ENCODE results near the gene PAWR. TPM values are rescaled to one million over a fixed set of nuclear protein-coding genes. Genes with fewer than 3 reads are reported as not detected.
"Not testable (repeated sequence)": the region's sequence is repeated elsewhere in the genome, so short reads cannot be mapped to it uniquely, and the experiment has no call there.

The PAWR gene
- total RNA-seq, 1 experiment from 2014 or later = 72.0 TPM

DNA sequence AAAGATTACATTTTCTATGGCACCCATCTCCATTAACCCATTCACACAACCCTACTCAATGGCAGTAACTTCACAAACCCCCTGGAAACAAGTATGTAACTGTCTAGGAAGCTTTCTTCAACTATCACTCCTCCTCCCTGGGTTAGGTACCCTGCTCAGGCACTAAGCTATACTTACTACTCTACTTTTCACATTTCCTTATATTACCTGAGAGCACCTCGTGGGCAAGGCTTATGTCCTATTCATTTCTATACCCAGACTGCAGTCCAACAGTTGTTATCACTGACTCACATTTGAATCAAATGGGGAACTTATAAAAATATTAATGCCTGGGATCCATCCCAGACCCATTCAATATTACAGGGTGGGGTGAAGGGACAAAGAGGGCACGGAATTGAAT, 4.6 kb downstream of the PAWR start:
- DNase-seq (ENCODE audit: low read depth) = no peak

DNA sequence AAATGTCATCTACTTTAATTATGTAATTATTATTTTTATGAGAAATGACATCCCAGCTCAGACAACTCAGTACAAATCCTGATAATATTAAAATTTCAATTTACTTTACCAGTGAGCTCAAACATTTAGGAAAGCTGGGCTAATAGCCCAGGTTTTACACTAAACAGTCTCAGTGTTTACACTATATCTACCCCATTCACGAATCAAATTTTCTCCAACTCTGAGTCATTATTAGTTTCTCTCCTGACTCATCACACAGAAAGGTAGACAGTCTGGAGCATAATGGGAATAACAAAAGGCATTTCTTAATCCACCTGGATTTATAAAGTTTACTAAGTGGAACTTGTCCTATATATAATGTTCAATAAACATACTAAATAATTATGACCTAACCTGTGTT, 5.7 kb downstream of the PAWR start:
- DNase-seq (ENCODE audit: low read depth) = peak; percentile 34

DNA sequence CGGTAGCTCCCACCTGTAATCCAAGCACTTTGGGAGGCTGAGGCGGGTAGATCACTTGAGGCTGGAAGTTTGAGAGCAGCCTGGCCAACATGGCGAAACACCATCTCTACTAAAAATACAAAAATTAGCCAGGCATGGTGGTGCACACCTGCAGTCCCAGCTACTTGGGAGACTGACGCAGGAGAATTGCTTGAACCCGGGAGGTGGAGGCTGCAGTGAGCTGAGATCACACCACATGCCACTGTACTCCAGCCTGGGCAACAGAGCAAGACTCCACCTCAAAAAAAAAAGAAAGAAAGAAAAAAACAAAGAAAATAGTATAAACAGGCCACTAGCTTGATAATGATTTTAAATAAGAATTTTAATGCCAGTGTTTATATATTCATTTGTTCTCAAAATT, 6.4 kb downstream of the PAWR start:
- not testable (repeated sequence) for DNase-seq (ENCODE audit: low read depth)

DNA sequence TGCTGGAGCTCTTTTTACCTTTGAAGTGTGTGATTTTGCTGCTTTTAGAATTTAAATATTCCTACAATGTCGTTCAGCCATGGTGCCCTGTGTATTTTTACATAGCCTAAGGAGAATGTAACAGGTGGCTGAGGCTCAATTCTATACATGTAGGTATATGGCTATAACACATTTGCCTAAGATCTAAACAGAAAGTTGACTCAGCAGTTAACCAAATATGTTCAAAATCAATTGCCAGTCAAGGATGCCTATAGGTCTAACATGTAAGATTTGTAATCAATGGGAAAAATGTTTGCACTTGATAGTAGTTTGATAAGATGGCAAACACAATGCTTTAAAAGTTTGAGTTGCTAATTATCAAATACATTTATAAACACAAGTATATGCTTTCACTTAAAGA, 8.2 kb downstream of the PAWR start:
- no peak for DNase-seq (ENCODE audit: low read depth)

DNA sequence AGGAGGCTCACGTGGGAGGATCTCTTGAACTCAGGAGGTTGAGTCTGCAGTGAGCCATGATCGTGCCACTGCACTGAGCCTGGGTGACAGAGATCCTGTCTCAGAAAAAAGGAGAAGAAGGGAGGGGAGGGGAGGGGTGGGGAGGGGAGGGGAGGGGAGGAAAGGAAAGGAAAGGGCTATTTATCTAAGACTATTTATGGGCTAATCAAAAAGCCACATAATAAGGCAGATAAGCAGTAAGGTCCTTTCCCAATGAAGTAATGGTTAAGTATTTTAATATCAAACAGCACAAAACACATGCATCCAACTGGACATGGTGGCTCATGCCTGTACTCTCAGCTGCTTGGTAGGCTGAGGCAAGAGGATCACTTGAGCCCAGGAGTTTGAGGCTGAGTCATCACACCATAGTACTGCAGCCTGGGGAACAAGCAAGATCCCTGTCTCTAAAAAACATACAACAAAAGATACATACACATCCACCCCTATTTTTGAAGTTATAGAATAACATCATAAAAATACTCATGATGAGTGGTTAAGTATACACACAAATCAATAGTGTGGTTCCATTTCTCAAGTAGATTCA, 9.7 kb downstream of the PAWR start:
- peak; percentile 58 for DNase-seq (ENCODE audit: low read depth)

DNA sequence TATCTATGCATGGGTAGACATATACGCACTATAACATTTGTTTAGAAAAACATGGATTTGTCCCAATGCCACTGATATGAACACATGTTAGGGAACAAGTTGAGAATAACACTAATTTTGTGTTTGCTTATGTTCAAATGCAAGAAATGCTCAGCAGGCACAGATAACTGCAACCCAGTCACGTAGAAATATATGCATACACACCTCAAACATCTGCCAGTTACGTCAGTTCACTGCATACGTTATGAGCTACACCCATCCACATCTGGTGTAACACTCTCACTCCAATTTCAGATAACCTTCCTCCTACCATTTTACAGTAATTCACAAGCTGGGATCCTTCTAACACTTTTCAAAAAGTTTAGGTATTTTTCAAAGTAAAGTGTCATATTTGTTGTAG, 10.7 kb downstream of the PAWR start:
- no peak for DNase-seq (ENCODE audit: low read depth)

DNA sequence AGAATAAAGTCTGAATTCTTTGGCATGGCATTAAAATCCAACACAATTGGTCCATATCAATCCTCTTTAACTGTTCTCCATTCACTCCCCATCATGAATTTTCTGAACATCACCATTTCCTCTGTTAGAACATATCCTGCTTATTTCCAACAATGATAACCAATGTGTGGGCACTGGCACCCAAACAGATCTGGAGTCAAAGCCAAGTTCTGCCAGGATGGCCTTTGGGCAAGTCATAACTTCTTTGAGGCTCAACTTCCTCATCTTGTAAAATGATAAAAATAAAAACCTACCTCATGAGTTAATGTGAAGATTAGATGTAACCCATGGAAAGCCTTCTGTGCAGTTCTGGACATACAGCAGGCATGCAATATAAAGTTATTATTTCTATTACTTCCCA, 12.5 kb downstream of the PAWR start:
- no peak for DNase-seq (ENCODE audit: low read depth)

DNA sequence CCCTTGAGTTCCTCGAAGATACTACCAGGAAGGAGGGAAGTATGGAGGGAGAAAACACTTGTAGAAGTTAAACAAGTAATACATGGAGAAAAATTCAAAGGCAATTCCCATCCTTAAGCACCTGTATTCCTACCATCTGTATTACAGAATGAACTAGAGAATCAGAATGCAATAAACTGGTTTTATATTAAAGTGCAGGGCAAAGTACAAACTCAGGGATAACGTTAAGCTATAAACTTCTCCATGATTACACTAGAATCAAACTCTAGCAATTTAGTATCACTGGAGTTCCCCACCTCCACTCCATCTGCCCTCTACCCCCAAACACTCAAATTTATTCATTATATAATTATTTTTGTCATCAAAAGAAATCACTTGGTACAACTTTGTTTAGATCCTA, 13.1 kb downstream of the PAWR start:
- no peak for DNase-seq (ENCODE audit: low read depth)

DNA sequence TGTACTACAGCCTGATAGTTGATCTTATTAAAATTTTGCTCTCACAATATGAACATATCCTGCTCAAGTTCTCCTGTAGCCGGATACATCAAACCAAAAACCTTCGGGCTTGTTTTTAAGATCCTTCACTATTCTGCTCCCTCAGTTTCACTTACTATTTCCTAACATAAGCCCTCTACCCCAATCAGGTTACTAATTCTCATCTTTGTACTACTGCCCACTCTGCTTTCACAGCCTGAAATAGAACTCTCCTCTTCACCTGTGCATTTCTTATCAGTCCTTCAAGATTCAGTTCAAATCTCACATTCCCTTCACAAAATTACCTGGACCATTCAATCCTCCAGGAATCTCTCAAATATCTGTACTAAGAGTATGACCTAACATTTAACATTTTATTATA, 14.2 kb downstream of the PAWR start:
- DNase-seq (ENCODE audit: low read depth) = no peak

DNA sequence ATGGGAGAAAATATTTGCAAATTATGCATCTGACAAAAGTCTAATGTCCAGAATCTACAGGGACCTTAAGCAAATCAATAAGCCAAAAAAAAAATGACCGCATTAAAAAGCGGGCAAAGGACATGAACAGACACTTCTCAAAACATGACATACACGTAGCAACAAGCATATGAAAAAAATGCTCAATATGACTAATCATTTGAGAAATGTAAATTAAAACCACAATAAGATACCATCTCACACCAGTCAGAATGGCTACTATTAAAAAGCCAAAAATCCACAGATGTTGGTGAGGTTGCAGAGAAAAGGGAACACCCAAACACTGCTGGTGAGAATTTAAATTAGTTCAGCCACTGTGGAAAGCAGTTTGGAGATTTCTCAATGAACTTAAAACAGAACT, 16.1 kb downstream of the PAWR start:
- DNase-seq (ENCODE audit: low read depth) = peak; percentile 18

DNA sequence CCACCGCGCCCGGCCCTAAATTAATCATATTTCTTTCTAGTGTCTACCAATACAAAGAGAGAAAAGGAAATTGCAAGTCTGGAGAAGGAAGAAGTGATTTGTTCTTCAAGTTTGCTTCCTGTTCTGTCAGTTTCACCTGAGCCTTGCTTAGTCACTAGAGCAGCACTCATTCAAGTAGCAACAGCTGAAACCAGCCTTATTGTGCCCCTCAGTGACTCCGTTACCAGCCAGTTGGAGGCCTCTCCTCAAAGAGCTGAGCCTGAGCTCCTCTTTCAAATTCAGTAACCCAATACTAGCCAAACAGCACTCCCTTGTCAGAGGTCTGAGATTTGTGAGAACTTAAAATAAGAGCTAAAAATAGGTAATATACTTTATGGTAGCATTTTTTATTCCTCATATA, 17.4 kb downstream of the PAWR start:
- DNase-seq (ENCODE audit: low read depth) = no peak

DNA sequence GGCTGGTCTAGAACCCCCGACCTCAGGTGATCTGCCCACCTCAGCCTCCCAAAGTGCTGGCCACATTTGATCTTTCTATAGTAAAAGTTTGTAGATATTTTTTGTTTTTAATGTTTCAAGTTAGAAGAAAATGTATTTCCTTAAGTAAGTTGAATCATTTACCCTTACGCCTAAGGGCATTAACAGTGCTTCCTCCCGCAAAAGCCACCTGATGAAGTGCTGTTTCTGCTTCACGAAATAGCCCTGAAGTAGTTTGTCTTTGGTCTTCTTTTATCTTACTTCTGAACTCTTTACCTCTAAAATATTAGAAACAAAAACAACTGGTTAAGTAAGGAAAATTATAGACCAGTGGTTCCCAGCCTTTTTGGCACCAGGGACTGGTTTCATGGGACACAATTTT, 22.7 kb downstream of the PAWR start:
- no peak for DNase-seq (ENCODE audit: low read depth)

DNA sequence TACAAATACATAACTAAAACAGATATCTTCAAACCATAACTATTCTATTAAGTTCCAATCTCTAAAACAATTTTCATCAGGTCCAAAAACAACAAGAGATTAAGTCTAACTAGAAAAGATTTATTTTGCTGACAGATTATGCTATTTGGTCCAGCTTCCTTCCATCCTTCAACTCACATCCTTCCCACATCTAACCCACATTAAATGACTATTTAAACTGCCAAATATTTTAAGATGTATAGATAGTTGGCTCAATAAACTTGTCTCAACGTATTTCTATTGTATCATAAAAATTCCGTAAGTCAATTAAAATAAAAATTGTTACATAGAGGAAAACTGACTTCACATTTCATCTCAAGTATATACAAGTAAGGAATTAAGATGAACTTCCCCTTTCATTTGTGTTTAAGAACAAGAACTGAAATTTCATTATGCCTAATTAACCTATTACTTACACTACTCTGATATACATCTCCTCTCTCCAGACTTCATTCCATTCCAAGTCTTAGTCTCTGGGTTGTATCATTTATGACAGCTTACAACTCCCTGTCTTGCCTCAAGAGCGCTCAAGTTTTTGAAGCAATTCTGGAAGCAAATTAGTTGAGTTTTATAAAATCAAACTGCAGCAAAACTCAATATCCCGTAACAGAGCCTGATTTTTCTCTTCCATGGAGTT, 25.4 kb downstream of the PAWR start:
- DNase-seq (ENCODE audit: low read depth) = no peak

DNA sequence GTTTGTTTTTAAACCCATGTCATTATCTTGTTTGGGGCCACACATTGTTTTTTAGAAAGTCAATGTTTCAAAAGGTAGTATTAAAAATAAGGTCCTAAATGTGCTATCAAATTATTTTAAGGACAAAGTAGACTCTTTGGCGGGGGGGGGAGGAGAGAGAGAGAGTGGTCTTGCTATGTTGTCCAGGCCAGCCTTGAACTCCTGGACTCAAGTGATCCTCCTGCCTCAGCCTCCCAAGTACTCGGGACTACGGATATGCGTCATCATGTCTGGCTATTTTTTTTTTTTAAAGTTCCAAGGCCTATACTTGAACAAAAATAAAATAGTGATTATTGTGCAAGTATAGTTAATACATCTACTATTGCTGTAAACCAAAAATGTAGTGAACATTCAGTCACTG, 26.2 kb downstream of the PAWR start:
- DNase-seq (ENCODE audit: low read depth) = no peak

DNA sequence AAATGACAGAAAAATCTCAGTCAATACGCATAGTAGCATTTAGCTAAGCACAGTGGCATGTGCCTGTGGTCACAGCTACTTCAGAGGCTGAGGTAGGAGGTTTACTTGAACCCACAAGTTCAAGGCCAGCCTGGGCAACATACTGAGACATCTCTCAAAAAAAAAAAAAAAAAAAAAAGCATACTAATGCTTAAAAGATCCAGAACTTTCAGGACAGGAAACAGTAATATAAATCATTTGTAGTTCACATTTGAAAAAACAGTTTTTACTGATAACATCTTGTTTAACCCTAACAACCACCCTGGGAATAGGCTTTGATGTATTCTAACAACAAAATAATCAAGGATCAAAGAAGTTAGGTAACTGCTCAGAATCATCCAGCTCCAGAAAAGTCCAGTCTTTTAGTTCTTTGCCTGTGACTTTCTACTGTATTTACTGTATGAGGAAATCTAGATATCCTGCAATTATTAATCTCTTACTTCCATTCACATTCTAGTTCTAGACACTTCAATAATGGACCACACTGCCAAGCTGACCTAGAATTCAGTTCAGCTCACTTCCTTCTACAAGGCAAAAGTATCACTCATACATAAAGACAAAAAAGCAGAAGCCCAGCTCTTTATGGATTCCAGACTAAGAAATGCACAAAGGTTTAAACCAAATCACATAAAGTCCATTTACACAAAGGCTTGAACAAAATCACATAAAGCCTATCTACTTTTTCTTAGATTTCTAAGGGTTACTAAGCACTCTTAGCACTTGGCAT, 28.5 kb downstream of the PAWR start:
- DNase-seq (ENCODE audit: low read depth) = peak; percentile 37

DNA sequence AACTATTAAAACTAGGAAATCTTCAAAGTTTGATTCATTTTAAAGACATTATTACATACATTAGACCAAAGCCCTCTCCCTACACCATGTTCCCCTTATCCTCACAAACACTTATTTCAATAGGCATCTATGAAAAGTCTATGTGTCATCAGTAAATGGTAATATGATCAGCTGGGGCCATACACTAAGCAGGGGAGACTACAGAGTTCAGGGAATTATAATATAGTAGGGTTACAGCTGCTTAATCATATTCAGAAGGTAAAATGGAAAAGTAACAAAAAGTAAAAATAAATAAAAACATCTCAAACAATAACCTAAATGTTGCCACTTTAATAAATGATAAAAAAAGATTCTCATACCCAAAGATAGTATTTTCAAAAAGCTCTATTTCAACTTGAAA, 29.1 kb downstream of the PAWR start:
- peak; percentile 15 for DNase-seq (ENCODE audit: low read depth)

DNA sequence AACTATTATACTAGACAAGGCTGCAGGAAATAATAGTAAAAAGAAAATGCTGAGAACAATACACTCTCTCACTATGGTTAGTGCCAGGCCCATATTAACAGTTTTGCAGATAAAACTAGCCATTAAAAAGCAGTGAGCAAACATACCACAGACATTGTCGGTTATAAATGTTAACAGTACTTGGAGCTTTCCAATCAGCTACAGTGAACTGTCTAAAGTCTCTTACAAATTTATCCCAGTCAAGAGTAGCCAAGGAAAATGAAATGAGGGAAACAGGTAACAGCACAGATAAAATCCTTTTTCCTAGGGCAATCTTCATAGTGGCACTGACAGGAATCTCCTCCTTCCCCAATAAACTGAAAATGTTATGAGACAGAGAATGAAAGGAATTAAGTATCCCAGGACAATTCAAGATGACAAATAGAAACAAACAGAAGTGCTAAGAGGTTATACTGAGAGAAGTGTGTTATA, 30.8 kb downstream of the PAWR start:
- DNase-seq (ENCODE audit: low read depth) = no peak

DNA sequence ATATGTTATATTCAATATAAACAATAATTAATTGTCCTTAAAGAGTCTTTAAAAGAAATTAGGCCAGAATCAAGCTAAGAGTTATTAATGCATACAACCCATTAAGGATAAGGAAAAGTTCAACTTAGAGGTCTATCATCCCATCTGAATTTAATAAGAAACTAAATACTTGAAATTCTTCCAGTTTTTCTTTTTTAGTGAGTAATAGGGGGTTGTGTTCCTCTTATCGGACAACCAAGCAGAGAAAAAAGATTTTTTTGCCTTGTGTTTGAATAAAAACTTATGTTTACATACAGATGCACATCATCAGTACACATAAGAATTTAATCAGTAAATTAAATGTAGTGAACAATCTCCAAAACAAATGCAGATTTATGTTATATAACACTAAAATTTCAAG, 32.5 kb downstream of the PAWR start:
- no peak for DNase-seq (ENCODE audit: low read depth)

DNA sequence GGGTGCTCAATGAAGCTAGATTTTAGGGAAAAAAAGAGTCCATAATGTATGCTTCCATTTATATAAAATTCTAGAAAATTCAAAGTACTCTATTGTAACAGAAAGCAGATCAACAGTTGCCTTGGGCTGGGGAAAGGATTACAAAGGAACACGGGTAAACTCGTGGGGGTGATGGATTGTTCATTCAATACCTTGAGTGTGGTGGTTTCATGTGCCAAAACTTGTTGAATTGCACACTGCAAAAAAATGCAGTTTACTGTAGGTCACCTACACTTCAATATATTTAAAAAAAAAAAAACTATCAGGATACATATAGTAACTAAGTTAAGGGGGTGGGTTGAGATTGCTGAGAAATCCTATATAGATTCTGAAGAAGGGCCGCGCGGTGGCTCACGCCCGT, 33.6 kb downstream of the PAWR start:
- DNase-seq (ENCODE audit: low read depth) = no peak

DNA sequence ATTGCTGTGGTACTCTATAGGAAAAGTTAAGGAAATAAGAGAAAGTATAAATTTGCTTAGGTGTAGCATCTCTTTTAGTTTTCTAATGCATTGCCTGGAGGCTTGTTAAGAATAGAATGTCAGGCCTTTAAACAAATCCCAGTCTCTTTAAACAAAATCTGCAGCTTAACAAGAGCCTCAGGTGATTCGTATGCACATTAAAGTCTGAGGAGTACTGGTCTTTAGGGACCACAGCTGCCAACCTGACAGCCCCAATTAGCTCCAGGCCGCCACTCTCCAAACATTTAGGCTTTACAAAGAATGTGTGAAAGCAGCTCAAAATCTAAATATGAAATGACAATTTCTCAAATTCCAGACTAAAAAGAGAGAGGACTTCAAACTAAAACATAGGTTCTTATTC, 35.7 kb downstream of the PAWR start:
- DNase-seq (ENCODE audit: low read depth) = no peak

DNA sequence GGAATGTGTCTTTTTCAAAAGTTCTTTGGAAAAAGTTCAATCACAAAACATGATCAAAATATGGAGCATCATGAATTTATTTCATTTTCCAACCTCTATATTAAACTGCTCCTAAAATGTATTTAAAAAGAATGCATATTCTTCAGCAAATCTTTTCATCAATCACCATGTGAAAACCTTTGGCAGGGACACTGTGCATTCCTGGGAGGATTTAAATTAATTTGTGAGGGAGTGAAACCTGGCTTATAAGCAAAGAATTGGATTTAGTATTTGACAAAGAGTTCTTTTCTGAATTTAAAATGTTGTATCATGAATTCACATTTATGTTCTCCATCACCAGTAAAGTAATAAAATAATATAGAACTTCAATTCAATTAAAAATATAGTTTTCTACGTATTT, 38.2 kb downstream of the PAWR start:
- DNase-seq (ENCODE audit: low read depth) = no peak

DNA sequence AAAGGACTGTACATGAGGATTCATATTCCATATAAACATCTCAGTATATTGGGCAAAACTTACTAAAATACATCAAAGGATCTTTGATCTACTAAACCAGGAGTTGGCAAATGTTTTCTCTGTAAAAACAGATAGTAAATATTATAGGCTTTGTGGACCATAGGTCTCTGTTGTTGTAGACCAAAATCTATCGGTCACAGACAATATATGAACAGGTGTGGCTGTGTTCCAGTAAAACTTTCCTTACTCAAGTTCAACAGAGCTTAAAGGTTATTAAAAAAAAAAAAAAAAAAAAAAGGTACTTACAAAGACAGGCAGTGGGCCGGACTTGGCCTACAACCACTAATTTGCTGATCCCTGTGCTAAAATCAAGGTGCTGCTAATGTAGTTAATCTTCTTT, 40.3 kb downstream of the PAWR start:
- DNase-seq (ENCODE audit: low read depth) = no peak

DNA sequence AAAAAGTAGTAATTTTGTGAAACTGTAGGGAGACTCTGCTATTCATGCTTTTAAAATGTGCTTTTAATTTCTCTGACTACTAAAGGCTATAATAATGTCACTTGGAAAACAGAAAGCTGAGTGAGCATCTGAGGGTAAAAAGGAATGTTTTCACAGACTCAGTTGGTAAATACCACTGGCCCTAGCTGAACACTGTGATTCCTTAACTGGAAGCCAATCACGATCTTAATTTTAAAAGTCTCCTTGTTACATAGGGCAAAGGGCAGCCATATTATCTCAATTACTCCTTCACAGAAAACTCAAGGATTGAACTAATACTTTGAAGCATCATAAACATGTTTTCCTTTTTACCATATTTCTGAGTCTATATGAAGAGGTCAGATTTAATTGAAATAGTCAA, 41.9 kb downstream of the PAWR start:
- no peak for DNase-seq (ENCODE audit: low read depth)

All from Daoy (cell line).